ENCODE measurements around the gene SPPL3.

DNA sequence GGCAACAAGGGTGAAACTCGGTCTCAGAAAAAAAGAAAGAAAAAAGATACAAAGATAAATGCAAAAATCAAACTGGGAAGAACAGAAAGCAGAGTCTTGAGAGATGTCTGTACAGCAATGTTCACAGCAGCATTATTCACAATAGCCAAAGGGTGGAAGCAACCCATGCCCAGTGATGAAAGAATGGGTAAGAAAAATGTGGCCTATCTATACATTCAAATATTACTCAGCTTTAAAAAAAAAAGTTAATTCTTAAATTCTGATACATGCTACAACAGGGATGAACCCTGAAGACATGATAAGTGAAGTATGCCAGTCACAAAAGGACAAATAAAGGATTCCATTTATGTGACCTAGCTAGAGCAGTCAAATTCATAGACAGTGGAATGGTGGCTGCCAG, 33.7 kb downstream of the SPPL3 start:
- TF ChIP-seq EZH2 (IDR thresholded peaks at IDR 0.05; ENCODE audit: low read length, unreplicated experiment): no peak
- TF ChIP-seq, protein P1, sequence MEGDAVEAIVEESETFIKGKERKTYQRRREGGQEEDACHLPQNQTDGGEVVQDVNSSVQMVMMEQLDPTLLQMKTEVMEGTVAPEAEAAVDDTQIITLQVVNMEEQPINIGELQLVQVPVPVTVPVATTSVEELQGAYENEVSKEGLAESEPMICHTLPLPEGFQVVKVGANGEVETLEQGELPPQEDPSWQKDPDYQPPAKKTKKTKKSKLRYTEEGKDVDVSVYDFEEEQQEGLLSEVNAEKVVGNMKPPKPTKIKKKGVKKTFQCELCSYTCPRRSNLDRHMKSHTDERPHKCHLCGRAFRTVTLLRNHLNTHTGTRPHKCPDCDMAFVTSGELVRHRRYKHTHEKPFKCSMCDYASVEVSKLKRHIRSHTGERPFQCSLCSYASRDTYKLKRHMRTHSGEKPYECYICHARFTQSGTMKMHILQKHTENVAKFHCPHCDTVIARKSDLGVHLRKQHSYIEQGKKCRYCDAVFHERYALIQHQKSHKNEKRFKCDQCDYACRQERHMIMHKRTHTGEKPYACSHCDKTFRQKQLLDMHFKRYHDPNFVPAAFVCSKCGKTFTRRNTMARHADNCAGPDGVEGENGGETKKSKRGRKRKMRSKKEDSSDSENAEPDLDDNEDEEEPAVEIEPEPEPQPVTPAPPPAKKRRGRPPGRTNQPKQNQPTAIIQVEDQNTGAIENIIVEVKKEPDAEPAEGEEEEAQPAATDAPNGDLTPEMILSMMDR (conservative IDR thresholded peaks at IDR 0.05; ENCODE audit: low read depth, low read length): no peak
- TF ChIP-seq EZH2phosphoT487 (IDR thresholded peaks at IDR 0.05; ENCODE audit: borderline replicate concordance, low read length): no peak

Data from PC-3 (cell line).